Neural crest cell (in vitro differentiated cells): ENCODE data around the gene ZCCHC10. TPM values are rescaled to one million over a fixed set of nuclear protein-coding genes. Genes with fewer than 3 reads are reported as not detected.

Experiments
- DNase-seq: peaks from one replicate; pipeline ENCODE4 v3.0.0; 2021; ENCODE audit warnings: low read depth, mixed read lengths, low spot score
- H3K27ac Mint-ChIP-seq: one replicate; pipeline ENCODE4 v1.8.0; 2021; ENCODE audit warnings: mild to moderate bottlenecking, mixed read lengths; ENCODE audit not compliant: unreplicated experiment
- H3K27me3 Mint-ChIP-seq: 2 replicates; pipeline ENCODE4 v1.8.0; 2021; ENCODE audit warnings: low read depth, mild to moderate bottlenecking, mixed read lengths
- H3K36me3 Mint-ChIP-seq: 2 replicates; pipeline ENCODE4 v1.8.0; 2021; ENCODE audit warnings: low read depth, mild to moderate bottlenecking, mixed read lengths
- H3K4me1 Mint-ChIP-seq: 2 replicates; pipeline ENCODE4 v1.8.0; 2021; ENCODE audit warnings: mixed read lengths
- H3K4me3 Mint-ChIP-seq: one replicate; pipeline ENCODE4 v1.8.0; 2021; ENCODE audit warnings: mild to moderate bottlenecking, mixed read lengths
- H3K9me3 Mint-ChIP-seq: 2 replicates; pipeline ENCODE4 v1.8.0; 2021; ENCODE audit warnings: mixed read lengths
- CTCF ChIP-seq: fragments of 200-600 bp; sonication (generic); conservative IDR thresholded peaks from 2 replicates; pipeline ENCODE4 v1.5.0; 2021; ENCODE audit warnings: antibody characterized with exemption, mild to moderate bottlenecking
- total RNA-seq: library from RNA; stranded (reverse); gene quantifications from 2 replicates; pipeline ENCODE4 v1.2.1, GENCODE V29; 2021

The ZCCHC10 gene
- total RNA-seq, 1 donor from 2014 or later = 26.5 TPM

GRCh38 chr5:133063965-133064364 lies 37.6 kb upstream of the ZCCHC10 start:
- Mint-ChIP-seq H3K4me1 (peaks cover 12% of the 10 kb centered on the region), H3K27me3 (no peaks in the 10 kb centered on the region), H3K9me3 (no peaks in the 10 kb centered on the region), H3K4me3 (no peak overlapping the region), H3K36me3 (peaks cover 14% of the 10 kb centered on the region), H3K27ac (no peak overlapping the region)
- TF ChIP-seq CTCF = no peak
- DNase-seq = no peak

GRCh38 chr5:133062276-133062675 lies 35.9 kb upstream of the ZCCHC10 start:
- no peaks in the 10 kb centered on the region for H3K9me3 Mint-ChIP-seq
- peaks cover 16% of the 10 kb centered on the region for H3K4me1 Mint-ChIP-seq
- DNase-seq = no peak
- peaks cover 7% of the 10 kb centered on the region for H3K36me3 Mint-ChIP-seq
- H3K4me3 Mint-ChIP-seq = no peak overlapping the region
- TF ChIP-seq CTCF = no peak
- no peaks in the 10 kb centered on the region for H3K27me3 Mint-ChIP-seq
- no peak overlapping the region for H3K27ac Mint-ChIP-seq

- Mint-ChIP-seq H3K4me3 (peak overlapping the region; percentile 11), H3K9me3 (no peaks in the 10 kb centered on the region), H3K27ac (no peak overlapping the region), H3K27me3 (no peaks in the 10 kb centered on the region), H3K4me1 (peaks cover 30% of the 10 kb centered on the region), H3K36me3 (peaks cover 3% of the 10 kb centered on the region)
- DNase-seq = no peak
- no peak for TF ChIP-seq CTCF
These were observed 33.3 kb upstream of the ZCCHC10 start for GRCh38 chr5:133059621-133060020.

- DNase-seq = no peak
- Mint-ChIP-seq H3K4me1 (peaks cover 32% of the 10 kb centered on the region), H3K36me3 (peaks cover 3% of the 10 kb centered on the region), H3K9me3 (no peaks in the 10 kb centered on the region), H3K27ac (no peak overlapping the region), H3K27me3 (no peaks in the 10 kb centered on the region), H3K4me3 (no peak overlapping the region)
- no peak for TF ChIP-seq CTCF
These were observed 30.5 kb upstream of the ZCCHC10 start for GRCh38 chr5:133056891-133057290.

- H3K27ac Mint-ChIP-seq = no peak overlapping the region
These were observed 28.5 kb upstream of the ZCCHC10 start for GRCh38 chr5:133054697-133055471.

More at GRCh38 chr5:133054697-133055471, 28.5 kb upstream of the ZCCHC10 start:
- no peak for TF ChIP-seq CTCF
- peaks cover 42% of the 10 kb centered on the region for H3K4me1 Mint-ChIP-seq
- no peaks in the 10 kb centered on the region for H3K9me3 Mint-ChIP-seq
- H3K27me3 Mint-ChIP-seq = no peaks in the 10 kb centered on the region
- peaks cover 3% of the 10 kb centered on the region for H3K36me3 Mint-ChIP-seq
- DNase-seq = no peak
- H3K4me3 Mint-ChIP-seq = peak overlapping the region; percentile 58
